SKM-1 (cell line): Measurements from ENCODE around the gene GP1BB.
A peak's percentile ranks its signal among the peaks of the same experiment; 100 is the strongest.
"Not testable (repeated sequence)": the region's sequence is repeated elsewhere in the genome, so short reads cannot be mapped to it uniquely, and the experiment has no call there.

ENCODE experiments used
- DNase-seq: peaks from one replicate; lab custom pipeline; 2025; ENCODE audit not compliant: unreplicated experiment; lab: John Stamatoyannopoulos, UW

GP1BB gene

DNA sequence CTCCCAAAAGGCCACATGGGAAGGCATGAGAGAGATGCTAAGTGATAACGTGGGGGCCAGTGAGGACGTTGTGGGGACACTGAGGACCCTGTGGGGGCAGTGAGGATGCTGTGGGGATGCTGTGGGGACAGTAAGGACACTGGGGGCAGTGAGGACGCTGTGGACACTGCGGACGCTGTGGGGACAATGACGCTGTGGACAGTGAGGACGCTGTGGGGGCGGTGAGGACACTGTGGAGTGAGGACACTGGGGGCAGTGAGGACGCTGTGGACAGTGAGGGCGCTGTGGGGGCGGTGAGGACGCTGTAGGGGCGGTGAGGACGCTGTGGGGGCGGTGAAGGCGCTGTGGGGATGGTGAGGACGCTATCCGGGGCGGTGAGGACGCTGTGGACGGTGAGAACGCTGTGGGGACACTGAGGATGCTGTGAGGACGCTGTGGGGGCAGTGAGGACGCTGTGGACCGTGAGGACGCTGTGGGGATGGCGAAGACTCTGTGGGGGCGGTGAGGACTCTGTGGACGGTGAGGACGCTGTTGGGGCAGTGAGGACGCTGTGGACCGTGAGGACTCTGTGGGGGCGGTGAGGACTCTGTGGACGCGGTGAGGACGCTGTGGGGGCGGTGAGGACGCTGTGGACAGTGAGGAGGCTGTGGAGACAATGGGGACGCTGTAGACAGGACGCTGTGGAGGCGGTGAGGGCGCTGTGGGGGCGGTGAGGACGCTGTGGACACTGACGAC, 1.8 kb downstream of the GP1BB start:
- no peak for DNase-seq

DNA sequence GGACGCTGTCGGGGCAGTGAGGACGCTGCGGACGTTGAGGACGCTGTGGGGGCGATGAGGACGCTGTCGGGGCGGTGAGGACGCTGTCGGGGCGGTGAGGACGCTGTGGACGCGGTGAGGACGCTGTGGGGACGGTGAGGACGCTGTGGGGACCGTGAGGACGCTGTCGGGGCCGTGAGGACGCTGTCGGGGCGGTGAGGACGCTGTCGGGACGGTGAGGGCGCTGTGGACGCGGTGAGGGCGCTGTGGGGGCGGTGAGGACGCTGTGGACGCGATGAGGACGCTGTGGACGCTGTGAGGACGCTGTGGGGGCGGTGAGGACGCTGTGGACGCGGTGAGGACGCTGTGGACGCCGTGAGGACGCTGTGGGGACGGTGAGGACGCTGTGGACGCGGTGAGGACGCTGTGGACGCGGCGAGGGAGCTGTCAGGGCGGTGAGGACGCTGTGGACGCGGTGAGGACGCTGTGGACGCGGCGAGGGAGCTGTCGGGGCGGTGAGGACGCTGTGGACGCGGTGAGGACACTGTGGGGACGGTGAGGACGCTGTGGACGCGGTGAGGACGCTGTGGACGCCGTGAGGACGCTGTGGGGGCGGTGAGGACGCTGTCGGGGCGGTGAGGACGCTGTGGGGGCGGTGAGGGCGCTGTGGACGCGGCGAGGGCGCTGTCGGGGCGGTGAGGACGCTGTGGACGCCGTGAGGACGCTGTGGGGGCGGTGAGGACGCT, 2.9 kb downstream of the GP1BB start:
- not testable (repeated sequence) for DNase-seq

DNA sequence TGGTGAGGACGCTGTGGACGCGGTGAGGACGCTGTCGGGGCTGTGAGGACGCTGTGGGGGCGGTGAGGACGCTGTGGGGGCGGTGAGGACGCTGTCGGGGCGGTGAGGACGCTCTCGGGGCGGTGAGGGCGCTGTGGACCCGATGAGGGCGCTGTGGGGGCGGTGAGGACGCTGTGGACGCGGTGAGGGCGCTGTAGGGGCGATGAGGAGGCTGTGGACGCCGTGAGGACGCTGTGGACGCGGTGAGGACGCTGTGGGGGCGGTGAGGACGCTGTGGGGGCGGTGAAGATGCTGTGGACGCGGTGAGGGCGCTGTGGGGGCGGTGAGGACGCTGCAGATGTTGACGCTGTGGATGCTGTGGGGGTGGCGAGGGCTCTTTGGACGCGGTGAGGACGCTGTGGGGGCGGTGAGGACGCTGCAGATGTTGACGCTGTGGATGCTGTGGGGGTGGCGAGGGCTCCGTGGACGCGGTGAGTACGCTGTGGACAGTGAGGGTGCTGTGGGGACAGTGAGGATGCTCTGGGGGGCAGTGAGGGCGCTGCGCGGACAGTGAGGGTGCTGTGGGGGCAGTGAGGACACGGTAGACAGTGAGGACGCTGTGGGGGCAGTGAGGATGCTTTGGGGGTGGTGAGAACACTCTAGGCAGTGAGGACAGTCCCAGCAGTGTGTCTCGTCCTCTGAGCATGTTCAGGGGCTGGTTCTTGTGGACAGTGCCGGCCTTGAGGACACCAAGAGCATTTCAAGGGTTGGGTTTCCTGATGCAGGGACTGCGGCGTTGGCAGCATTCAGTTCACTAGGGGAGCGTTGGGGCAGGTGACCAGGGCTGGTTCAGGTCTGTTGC, 4.2 kb downstream of the GP1BB start:
- DNase-seq = no peak

DNA sequence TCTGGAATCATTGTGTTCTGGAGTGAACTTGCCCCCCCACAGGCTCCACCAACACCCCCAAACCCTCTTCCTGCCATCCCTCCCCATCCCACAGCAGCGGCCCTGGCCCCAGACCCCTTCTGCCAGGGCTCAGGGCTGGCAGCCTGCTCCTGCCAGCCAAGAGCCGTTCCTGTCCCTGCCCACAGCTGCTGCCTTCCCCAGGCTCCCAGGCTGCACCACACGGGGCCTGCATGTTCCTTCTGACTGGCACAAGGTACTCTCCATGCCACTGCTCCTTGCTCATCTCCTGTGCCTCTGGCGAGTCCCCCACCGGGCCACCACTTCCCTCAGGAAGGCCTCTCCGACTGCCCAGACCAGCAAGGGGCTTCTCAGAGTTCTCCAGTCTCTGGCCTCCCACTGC, 4.9 kb downstream of the GP1BB start:
- no peak for DNase-seq

DNA sequence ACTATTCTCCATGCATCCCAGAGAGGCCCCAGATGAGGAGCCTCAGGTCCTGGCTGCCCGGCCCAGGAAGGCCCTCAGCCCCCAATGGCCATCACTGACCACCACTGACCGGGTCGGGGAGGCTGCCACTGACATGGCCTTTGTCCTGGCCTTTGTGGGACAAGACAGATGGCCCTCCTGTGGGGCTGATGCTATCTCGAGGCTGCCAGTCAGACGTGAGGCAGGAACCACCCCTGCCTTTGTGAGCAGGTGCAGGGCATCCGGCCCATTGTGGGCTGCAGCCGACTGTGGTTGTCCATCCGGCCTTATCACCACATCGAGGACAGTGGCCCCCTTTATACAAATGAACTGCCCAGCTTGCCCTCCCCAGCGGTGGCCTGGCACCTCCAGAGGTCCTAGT, 5.5 kb downstream of the GP1BB start:
- no peak for DNase-seq

DNA sequence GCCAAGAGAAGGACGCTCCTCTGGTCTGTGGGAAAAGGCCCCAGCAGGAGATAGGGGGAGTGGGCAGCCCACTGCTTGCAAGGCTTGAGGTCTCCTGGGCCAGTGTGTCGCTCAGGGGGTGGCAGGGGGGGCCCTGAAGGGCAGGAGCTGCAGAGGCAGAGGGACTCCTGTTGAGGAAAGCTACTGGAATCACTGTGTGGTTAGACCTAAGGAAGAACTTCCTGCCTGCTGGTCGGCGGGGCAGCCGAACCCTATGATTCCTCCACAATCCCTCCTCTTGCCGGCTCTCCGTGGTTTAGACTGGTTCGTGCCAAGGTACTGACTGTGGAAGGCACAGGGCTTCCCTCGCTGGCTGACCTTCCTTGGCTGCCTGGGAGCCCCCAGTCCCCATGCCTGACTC, 6.2 kb downstream of the GP1BB start:
- no peak for DNase-seq

DNA sequence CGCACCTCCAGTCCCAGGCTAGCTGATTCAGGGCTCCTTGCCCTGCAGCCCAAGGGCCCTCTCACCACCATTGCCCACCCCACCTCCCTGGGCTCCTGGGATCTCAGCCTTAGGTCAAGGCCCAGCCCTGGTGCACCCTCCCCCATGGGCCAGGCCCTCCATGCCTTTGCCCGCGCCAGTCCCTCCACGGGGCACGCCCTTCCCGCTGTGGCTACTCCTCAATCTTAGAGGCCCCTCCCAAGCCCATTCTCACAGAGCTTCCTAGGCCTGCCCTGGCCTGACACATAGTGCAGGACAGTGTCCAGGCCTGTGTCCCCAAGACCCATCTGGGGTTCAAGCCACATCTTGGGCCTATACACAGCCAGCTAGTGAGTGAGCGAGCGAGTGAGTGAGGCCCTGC, 6.9 kb downstream of the GP1BB start:
- no peak for DNase-seq

DNA sequence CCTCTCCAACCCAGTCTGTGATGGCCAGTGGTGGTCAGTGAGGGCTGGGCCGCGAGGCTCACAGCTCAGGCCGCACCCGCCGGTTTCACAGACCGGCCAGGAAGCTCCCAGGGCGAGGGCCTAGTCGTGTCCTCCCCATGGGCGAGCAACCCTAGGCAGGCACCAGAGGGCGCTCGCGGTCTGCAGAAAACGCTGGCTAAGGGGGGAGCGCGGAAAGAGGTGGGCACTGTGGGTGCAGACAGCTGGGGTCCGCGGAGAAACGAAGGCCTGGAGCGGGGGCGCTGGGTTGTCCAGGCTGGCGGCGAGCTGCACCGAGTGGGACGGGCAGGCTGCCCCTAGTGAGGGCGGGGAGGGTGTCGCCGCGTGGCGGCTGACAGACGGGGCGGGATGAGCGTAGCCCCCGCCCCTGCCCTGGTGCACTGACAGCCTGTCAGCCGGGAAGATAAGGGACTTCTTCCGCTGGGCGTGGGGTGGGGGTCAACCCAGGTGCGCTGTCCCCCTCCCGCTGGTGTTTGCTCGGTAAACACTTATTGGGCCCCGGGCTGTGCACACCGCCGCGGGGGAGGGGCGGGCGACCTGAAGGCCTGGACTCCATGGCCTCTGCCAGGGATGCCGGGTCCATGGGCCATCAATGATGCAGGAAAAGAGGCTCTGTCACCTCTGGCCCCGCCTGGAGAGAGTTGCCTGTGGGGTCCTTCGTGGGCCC, 7.5 kb downstream of the GP1BB start:
- DNase-seq = peak; percentile 38

DNA sequence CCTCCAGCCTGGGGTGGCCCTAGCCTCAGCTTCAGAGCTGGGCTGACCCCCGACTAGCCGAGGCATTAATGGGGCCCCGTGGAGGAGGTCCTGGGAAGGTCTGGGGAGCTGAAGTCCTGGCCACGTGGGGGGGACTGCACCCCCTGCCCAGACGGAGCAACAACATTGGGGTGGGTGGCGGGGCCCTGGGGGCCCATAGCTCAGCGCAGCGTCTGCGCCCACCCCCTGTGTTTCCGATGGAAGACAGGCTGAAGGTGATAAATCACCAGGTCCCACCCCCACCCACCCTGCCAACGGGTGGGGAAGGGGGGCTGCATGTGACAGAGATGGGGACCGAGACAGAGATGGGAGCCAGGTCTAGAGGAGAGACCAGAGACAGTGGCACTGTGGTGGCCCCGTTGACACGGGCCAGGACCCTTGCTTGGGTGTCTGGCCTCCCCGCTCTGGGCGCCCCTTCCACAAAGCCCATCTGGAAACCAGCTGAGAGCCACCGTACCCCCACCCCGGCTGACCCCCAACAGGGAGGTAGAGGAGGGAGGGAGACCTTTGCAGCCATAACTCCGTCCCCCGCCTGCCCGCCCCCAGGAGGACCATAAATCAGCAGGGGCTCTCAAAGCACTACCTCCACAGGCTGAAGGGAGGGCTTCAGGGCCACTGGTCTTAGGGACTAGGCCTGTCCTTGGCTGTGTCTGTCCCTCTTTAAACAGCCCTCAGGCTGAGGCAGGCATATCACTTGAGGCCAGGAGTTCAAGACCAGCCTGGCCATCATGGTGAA, 8.2 kb downstream of the GP1BB start:
- DNase-seq = no peak

DNA sequence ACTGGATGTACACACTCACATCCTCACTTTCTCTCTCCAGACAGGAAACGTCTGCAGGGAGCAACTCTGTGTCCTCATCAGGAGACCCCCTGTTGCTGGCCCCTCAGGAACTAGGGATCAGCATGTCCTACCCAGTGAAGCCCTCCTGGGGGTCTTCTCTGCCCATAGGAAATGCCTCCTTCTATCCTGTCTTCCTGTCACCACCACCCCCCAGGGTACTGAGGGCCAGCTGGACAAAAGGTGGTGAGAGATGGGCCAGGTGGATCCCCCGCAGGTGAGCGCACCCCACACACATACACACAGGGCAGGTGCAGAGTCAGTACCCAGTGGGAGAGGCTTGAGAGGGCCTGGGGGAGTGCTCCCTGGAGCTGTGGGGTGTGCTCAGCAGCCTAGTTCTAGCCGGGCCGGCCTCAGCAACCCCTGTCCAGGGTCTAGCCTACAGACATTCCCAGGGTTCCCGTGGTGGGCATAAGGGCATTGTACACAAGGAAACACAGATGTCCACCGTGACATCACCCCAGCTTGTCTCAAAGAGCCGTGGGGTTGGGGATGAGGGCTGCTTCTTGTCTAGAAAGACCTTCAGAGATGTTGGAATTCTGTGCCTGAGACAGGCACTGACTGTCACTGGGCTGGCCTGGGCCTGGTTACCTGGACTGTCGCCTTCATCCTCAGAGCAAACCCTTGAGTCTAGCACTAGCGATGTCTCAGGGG, 9.2 kb downstream of the GP1BB start:
- no peak for DNase-seq

DNA sequence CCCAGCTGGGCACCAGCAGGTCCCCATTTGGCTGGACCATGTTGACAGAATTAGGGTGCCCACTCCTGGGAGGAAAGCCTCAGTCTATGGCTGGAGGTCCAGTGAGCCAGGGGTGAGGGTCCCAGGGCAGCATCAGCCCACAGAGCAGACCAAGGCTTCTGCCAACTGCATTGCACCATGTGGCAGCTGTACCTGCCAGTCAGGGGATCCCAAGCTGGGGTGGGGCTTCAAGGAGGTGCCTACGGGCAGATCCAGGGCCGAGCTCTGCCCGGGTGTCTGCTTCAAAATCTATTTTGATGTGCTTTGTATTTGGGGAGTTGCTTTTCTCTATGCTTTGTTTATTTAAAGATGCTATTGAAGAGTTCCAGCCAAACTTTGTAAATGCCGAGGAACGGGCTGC, 10.4 kb downstream of the GP1BB start:
- no peak for DNase-seq

DNA sequence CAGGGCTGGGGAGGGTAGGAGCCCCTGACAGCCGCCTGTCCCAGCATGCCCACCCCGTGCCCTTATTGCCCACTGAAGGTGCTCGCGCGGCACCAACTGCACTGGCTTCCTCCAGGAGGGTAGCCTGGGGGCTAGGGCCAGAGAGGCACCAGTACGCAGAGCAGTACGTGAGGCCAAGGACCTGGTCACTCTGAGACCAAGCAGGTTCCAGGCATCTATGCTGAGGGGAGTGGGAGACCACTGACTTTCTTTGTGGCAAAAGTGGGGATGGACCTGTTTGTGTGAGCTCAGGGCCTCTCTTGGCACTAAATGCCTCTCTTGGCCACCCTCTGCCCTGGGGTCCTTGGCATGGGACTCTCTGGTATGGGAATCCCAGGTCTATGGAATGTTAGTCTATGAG, 10.8 kb downstream of the GP1BB start:
- no peak for DNase-seq

DNA sequence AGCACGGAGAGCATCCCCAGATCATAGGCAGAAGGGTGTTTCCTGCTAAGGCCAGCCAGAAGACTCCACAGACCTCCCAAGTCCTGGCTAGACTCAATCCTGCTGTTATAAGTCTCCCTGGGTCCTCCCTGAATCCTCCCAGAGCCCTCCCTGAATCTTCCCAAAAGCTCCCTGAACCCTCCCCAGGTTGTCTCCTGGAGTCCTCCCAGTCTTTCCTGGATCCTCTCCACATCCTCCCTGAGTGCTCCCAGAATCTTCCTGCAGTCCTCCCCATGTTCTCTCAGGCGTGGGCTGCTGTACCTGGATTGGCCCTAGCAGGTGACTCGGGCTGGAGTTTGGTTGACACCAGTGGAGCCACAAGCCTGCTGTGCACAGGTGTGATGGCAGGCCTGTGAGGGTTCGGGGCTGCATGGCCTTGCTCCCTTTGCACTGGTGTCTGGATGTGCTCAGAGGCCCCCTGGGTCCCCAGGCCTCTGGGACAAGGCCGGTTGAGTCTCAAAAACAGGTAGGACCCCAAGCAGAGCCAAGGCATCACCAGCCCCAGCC, 11.6 kb downstream of the GP1BB start:
- DNase-seq = no peak

DNA sequence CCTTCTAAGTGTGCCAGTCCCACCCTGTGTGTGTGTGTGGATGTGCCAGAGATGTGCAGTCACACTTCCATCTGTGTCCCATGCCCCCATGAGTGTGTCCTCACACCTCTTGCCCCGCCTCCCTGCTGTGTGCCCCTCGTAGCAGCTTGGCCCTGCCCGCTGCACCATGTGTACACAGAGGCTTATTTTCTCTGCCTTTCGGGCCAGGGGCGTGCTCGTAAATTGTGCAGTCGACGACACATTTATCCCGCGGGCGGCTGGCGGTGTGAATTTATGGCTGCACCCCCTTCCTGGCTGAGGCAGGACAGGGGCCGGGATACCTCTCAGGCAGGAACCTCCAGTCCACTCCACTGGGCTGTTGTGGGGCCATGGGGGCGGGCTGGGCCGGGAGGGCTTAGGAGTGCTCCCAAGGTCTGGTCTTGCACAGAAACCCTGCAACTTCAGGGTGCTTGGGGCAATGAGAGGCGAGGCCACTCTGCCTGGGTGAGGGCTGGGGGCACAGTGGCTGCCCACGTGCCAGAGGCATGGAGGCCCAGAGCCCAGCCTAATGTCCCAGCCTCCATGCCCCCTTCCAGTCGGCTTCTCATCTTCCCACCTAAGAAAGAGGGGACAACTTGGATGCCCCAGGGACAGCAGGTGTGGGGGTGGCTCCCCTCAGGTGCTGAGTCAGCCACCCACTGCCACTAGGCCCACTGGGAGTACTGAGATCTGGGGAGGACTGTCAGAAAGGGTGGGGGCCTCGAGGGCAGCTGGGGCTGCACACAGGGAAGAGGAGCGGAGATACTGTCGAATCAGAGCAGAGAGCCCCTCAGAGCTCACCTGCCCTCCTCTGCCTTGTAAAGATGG, 12.5 kb downstream of the GP1BB start:
- DNase-seq = no peak

DNA sequence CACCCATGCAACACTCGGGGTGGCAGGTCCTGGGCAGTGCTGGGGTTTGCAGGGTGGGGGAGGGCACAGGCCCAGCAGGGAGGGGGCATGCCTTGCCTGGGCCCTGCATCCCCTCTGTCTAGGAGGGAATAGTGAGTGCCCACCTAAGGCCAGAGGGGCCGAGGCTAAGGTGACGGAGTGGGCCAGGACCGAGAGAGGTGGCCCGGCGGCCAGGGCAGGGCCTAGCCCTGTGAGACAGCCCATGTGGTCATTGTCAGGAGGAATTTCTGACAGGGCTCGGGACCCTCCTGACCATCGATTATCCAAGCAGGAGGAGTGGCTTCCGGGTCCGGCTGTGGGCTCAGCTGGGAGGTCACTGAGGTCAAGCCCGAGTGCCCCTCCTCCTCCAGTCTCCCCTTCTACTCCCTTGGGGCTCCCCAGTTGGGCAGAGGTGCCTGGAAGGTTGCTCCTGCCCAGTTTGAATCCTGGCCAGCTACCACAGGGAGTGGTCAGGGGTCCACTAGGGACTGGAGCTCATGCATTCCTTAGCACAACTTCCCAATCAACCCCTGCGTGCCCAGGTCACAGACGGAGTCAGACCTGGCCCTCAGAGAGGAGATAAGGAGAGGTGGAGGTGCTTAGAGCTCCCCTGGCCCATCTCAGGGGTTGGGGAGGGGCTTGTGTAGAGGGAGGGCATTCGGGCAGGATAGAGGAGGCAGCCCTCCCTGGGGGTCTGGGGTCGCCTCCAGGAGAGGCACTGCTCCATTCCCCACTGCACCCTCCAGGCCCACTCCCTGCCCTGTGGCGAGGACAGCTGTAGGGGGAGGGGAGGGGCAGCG, 14.7 kb downstream of the GP1BB start:
- DNase-seq = no peak

DNA sequence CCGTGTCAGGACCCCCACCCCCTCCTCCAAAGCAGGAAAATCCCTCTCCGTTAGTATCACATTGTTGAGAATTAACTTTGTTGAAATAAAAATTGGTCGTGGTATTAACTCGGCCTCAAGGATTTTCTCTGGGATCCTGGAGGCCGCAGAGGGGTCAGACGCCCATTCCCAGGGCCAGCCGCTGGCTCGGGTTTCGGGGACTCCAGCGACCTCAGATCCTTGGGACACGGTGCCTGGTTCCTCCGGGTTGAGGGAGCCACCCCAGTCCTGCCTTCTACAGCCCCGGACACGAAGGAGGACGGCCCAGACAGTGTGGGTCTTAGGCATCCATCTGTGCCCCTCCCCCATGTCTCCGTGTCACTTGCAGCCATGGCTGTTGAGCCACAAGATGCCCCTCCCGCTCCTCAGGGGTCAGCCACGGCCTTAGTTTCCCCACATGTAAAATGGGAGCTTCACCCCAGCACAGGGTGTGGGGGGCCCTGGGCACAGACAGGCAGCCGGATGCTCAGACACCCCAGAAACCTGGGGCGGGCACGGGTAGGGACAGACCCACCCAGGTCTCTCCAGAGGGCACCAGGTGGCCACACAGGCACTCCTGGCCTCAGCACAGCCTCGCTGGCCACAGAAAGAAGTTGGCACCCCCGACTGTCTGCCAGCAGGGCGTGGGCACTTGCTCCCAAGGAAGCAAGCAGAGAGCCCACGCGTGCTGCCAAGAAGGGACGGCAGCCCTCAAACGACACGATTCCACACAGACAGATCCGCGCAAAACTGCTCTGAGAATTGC, 15.5 kb downstream of the GP1BB start:
- no peak for DNase-seq

DNA sequence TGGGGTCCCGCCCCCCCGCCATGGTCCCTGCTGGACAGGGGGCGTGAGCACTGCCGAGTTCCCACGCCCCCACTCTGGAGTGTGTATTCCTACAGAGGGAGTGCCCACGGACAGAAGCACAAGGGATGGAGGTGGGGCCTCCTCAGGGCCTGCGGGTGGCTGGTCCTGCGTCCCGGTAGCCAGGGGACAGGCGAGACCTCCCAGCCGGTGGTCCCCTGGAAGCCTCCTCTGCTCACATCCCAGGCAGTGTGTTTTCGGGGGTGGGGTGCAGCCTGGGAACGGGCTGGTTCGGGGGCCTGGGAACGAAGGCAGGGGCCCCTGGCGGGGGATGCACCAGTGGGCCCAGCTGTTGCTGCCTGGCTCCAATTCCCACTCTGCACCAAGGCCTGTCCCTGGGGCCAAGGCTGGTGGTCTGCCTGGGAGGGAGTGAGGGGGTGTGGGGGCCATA, 16.1 kb downstream of the GP1BB start:
- DNase-seq = no peak
